ENCODE measurements around the gene CTIF.

DNA sequence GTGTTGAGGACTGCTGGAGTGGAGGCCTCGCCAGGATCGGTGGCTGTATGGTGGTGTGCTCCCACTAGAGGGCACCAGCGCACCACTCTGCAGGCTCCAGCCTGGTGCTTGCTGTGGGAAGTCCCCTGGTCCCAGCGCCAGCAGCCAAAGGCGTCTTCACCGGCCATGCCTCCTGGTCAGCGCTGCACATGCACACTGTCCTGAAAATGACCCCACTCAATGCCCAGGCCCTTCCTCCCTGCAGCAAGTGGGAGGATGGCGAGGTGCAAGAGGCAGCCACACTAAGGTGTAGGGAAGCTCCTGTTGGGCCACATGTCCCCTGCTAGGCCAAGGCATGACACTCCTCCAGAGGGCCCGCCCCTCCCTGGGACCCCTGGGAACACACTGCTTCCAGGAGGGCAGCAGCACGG lies 136.5 kb downstream of the CTIF start:
- TF ChIP-seq POLR2A (IDR thresholded peaks at IDR 0.05) (no peak), POLR2AphosphoS5 (IDR thresholded peaks at IDR 0.05) (no peak), EP300 (IDR thresholded peaks at IDR 0.05) (no peak)
- TF ChIP-seq, protein P1, sequence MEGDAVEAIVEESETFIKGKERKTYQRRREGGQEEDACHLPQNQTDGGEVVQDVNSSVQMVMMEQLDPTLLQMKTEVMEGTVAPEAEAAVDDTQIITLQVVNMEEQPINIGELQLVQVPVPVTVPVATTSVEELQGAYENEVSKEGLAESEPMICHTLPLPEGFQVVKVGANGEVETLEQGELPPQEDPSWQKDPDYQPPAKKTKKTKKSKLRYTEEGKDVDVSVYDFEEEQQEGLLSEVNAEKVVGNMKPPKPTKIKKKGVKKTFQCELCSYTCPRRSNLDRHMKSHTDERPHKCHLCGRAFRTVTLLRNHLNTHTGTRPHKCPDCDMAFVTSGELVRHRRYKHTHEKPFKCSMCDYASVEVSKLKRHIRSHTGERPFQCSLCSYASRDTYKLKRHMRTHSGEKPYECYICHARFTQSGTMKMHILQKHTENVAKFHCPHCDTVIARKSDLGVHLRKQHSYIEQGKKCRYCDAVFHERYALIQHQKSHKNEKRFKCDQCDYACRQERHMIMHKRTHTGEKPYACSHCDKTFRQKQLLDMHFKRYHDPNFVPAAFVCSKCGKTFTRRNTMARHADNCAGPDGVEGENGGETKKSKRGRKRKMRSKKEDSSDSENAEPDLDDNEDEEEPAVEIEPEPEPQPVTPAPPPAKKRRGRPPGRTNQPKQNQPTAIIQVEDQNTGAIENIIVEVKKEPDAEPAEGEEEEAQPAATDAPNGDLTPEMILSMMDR (IDR thresholded peaks at IDR 0.05) = peak; percentile 78 to 93
